ENCODE measurements around the gene KAZN. TPM values are rescaled to one million over a fixed set of nuclear protein-coding genes. Genes with fewer than 3 reads are reported as not detected.

Gene KAZN
- total RNA-seq, 1 experiment from 2014 or later = 6.5 TPM

- in situ Hi-C loops (cut with HindIII; ENCODE audit: low pct_unique_long_range_greater_than_20kb, low sequenced_read_pairs) = no loop called here
- DNase-seq (ENCODE audit: low read depth, low spot score) = no peak
These were observed 553.4 kb downstream of the KAZN start for GRCh38 chr1:15151871-15152270.

DNA sequence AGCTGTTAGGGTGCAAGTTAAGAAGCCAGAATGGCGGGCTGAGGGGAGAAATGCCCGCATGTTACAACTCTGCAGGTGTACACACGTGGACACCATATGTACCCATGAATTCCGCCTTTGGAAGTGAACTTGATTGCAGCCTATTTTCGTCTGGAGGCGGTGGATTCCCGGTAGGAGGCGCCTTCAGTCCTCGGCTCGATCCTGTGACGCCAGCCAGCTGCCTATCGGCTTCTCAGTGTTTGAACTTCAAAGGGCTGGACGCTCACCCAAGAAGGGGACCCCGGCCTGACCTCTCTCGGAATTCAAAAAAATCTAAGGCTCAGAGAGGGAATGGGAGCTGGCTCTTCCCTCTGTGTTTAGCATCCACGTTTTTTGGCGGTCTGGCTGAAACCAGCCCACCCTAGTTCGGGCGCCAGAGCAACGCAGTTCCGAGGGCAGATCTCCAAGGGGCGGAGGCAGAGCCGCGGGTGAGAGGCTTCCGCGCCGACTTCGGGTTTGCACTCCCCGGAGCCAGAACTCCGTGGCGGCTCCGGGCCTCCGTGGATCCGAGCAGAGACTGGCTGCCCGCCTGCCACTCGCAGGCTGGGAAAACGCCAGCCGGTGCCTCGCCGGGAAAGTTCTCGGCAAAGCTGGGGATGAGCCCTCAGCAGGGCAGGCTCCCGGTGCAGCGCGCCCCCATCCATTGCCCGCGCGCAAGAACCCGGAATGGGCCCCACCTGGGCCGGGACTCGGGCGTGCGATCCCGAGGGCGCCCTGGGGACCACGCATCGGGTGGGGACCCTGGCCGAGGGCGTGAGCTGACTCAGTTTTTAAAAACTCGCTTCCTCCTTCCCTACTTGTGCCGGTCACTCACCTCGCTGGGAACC is 554.1 kb downstream of the KAZN start:
- DNase-seq (ENCODE audit: low read depth, low spot score) = peak; percentile 87
- in situ Hi-C loops (cut with HindIII; ENCODE audit: low pct_unique_long_range_greater_than_20kb, low sequenced_read_pairs) = no loop called here

DNA sequence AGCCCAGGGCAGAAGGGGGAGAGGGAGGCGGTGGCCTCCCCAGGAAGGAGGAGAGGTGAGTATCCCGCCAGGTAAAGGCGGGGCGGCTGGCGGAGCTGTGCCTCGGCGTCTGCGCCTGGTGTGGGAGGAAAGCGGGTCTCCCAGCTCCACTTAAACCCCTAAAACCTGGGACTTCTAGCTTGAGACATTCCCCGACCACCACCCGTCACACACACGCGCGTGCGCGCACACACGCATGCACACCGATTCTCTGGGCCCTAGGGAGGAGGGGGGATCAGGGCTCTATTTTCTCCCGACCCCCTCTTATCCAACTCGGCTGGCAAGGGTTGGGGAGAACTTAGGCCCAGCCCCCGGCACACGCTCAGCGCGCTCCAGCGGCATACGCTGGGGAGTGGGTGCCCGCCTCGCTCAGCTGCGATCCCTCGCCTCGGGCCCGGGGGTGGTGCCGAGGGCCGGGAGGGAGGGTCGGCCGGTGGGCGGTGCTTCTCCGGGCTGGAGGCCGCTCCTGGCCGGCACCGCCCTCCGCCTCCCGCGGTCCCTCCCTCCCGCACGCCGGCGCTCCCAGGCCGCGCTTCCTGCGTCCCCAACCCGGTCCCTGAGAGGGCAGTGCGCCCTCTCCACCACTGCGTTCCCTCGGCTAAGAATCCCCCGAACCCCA is 554.8 kb downstream of the KAZN start, which contains the start of gene TMEM51:
TMEM51 (plus strand) TSS at position 564 of the 658 bp plus-strand sequence. CDS start 61,341 bp downstream, outside the sequence.
- peak; percentile 65 for DNase-seq (ENCODE audit: low read depth, low spot score)
- in situ Hi-C loops (cut with HindIII; ENCODE audit: low pct_unique_long_range_greater_than_20kb, low sequenced_read_pairs) = no loop called here

DNA sequence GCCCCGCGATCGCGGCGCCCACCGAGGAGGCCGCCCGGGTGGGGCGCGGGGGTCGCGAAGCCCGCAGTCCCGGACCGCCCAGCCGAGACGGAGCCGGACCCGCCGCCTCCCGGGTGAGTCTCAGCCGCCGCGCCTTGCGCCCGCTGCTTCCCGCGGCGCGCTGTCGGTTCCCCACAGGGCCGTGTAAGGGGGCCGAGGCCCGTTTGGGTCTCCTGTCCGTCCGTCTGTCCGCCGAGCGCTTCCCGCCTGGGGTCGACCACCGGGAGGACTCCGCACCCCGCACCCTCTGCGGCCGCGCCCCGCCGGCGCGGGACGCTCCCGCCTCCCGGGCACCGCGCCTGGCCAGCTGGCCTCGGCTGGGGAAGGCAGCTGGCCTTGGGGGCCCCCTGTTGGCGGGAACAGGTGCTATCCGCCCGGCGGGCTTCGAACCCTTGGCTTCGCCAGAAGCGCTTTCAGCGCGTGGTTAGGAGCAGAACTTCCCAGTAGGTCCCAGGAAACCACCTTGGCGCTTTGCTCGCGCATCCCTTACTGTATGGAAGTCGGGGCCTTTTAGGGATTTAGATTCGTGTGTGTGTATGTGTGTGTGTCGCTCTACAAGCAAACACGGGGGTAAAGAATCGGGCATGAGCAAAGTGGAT is 555.5 kb downstream of the KAZN start:
- in situ Hi-C loops (cut with HindIII; ENCODE audit: low pct_unique_long_range_greater_than_20kb, low sequenced_read_pairs) = no loop called here
- peak; percentile 38 for DNase-seq (ENCODE audit: low read depth, low spot score)

DNA sequence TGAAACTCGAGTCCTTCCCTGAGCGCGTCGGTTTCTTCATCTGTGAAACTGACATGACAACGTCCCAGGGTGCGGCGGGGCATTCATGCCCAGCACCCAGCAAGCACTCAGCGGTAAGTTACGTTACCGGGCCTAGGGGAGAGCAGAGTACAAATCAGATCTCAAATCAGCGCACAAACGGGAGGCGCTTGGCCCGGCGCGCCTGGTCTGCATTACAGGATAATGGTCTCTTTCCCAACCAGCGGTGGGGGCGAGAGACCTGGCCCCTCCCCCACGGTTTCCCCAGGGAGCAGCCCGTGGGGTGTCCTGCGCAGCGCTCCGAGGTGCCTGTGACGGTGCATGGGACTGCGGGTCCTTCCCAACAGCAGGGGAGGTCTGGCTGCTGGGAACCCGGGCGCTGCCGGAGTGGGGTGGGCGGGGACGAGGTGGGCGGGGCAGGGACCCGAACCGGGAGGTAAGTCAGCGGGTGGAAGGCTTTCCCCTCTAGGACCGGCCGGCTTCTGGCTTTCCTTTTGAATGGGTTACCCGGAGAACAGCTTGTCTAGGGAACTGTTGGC is 556.1 kb downstream of the KAZN start:
- in situ Hi-C loops (cut with HindIII; ENCODE audit: low pct_unique_long_range_greater_than_20kb, low sequenced_read_pairs) = no loop called here
- no peak for DNase-seq (ENCODE audit: low read depth, low spot score)

DNA sequence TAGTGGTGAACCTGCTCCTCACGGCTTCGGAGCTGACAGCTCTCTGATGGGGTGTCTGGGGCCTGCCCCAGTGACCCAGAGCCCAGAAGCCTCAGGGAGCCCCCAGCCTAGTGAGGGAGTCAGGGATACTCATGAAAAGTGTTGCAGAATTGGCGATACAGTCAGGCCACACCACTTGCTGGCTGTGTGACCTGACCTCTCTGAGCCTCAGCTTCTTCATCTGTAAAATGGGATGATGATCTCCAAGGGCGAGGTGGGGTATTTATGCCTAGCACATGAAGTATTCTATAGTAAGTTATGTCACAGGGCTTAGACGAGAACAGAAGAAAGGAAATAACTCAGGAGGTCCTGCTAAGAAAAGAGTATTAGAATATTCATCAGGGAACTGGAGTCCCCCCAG is 556.7 kb downstream of the KAZN start:
- in situ Hi-C loops (cut with HindIII; ENCODE audit: low pct_unique_long_range_greater_than_20kb, low sequenced_read_pairs) = no loop called here
- DNase-seq (ENCODE audit: low read depth, low spot score) = no peak

DNA sequence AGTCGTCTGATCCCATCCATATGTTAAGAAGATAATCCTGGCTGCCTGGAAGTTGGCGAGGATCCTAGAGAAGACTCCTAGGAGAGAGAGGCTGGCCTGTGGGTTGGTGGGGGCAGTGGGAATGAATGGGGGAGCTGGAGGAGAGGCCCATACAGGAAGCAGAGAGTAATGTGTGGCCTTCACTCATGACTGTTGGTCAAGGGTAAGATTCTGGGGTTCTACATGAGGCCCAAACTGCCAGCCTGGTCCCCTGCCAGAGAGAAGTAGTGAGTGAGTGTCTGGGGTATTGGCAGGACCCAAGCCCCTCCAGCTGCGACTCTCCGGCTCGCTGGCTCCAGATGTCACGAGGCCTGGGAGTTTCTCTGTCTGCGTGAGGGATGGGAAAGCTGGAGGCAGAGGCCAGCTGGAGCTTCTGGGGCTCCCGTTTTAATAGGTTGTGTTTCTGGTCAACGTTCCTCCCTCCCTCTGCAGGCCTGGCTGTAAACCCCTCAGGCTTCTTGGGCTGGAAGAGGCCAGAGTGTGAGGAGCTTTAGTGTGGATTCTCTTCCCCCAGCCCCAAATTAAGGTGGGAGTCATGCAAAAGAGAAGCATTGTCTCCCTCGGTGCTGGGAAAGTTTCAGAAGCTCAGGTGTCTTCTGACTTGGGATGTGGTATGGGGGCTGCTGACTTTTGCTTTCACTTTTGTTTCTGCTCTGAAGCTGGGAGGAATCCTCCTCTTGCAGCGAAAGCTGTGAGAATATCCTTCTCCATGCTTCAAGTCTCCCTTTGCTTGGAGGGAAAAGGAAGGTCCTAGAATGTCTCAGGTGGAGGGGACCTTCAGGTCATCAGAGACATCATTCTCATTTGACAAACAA is 557.6 kb downstream of the KAZN start:
- in situ Hi-C loops (cut with HindIII; ENCODE audit: low pct_unique_long_range_greater_than_20kb, low sequenced_read_pairs) = no loop called here
- no peak for DNase-seq (ENCODE audit: low read depth, low spot score)

- no peak for DNase-seq (ENCODE audit: low read depth, low spot score)
- in situ Hi-C loops (cut with HindIII; ENCODE audit: low pct_unique_long_range_greater_than_20kb, low sequenced_read_pairs) = no loop called here
These were observed 558.4 kb downstream of the KAZN start for GRCh38 chr1:15156807-15157380.

DNA sequence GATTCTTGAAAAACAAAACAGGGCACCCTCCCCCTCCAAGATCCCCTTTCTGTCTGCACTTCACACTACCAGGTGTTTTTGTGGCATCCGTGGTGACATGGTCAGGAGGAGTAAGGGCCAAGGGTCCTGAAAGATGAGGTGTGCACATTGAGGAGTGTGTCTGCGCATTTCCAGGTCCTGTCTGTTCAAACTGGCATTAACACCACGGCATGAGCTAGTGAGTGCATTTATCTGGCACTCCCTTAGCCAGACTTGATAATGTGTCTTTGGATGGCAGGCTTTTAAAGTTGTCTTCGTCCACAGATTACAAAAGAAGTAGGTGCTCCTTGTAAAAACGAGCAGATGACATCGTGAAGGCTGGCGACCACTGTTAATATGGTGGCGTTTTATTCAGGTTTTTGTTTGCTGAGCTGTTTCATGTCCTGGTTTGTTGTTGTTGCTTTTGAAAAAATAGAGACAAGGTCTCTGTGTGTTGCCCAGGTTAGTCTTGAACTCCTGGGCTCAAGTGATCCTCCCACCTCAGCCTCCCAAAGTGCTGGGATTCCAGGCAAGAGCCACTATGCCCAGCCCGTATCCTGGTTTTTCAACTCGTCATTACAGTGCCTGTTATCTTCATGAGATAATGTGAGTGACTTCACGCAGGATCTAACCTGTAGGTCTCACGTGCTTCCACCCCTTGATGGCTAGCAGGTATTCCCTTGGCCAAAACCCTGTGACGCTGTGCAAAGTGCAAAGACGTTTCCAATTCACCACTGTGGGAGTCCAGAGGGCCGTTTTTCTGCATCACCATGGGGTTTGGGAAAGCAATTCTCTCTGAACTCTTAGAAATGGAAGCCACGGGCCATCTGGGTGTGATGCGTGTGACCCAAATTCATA is 559.3 kb downstream of the KAZN start:
- in situ Hi-C loops (cut with HindIII; ENCODE audit: low pct_unique_long_range_greater_than_20kb, low sequenced_read_pairs) = no loop called here
- no peak for DNase-seq (ENCODE audit: low read depth, low spot score)

DNA sequence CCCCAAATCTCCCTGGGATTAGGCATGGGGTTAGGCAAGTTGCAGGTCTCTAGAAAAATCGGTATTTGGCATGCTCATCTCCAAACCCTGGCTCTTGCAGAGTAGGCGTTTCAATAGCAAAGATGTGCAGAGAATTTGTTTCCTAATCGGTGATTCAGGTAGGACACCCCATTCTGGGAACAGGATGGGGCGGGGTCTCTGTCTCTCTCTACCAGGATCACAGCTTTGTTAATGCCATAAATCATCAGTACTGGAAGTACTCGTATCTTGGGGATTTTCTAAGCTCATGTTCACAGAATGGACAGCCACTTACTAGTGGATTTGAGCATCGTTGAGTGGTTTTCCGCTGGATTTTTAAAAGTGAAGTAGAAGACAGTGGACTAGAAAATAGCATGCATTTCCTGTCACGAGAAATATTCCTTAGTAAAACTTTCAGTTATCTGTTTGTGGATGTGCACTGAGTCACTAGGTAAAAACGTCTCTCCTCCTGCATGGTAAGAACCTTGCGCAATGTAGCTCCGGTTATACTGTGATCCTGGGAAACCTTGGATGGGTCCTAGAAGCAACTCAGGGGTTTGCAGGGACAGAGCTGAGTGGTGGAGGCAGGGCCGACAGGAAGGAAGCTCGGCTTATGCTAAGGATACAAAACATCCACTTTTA is 560.2 kb downstream of the KAZN start:
- in situ Hi-C loops (cut with HindIII; ENCODE audit: low pct_unique_long_range_greater_than_20kb, low sequenced_read_pairs) = no loop called here
- DNase-seq (ENCODE audit: low read depth, low spot score) = no peak

- DNase-seq (ENCODE audit: low read depth, low spot score) = no peak
- in situ Hi-C loops (cut with HindIII; ENCODE audit: low pct_unique_long_range_greater_than_20kb, low sequenced_read_pairs) = no loop called here
These were observed 560.7 kb downstream of the KAZN start for GRCh38 chr1:15159166-15159555.

GRCh38 chr1:15160626-15161025 is 562.1 kb downstream of the KAZN start:
- no peak for DNase-seq (ENCODE audit: low read depth, low spot score)
- in situ Hi-C loops (cut with HindIII; ENCODE audit: low pct_unique_long_range_greater_than_20kb, low sequenced_read_pairs) = no loop called here

GRCh38 chr1:15167386-15167785 is 568.9 kb downstream of the KAZN start:
- DNase-seq (ENCODE audit: low read depth, low spot score) = no peak
- in situ Hi-C loops (cut with HindIII; ENCODE audit: low pct_unique_long_range_greater_than_20kb, low sequenced_read_pairs) = no loop called here
